GM18505 (cell line): ENCODE measurements around the gene NRF1.

Source experiments
- ATAC-seq: cut with Tn5 transposase; IDR thresholded peaks from one replicate; pipeline ENCODE4 v1.9.1; 2021; ENCODE audit not compliant: unreplicated experiment
- POLR2A ChIP-seq: IDR thresholded peaks from 4 replicates; pipeline ENCODE4 v1.6.1; 2011; ENCODE audit warnings: borderline replicate concordance; ENCODE audit not compliant: insufficient read depth, insufficient read length; ENCODE audit errors: extremely low read depth

The NRF1 gene

GRCh38 chr7:129728875-129729467, 117.5 kb downstream of the NRF1 start:
- no peak for ATAC-seq
- TF ChIP-seq POLR2A = no peak

DNA sequence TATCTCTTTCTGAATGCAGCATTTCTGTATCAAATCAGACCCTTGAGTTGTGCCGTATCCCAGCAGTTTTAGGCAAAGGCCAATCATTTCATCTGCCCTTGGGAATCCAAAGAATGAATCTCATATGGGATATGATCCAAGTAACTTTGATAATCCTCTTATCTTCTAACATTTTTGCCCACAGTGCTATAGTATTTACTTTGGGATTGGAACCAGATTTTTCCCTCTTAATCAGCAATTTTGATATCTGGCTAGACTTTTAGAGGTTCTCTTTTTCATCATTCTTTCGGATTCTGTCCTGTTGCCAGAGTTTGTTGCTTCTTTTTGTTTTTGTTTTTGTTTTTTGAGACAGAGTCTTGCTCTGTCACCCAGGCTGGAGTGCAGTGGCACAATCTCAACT, 118.0 kb downstream of the NRF1 start:
- no peak for ATAC-seq
- no peak for TF ChIP-seq POLR2A

DNA sequence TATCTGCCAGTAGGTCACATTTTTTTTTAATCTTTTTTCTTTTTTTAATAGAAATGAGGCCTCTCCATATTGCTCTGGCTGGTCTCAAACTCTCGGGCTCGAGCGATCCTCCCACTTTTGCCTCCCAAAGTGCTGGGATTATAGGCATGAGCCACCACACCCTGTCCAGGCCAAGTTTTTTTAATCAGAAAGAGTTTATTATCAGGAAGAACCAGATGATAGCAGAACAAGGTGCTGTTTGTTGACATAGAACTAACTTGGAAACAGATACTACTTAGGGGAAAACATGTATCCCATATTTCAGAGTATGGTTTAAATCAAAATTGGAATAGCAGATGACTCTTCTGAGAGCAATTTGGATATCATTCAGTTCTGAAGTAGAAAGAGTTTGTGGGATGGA, 118.6 kb downstream of the NRF1 start:
- no peak for TF ChIP-seq POLR2A
- no peak for ATAC-seq

- TF ChIP-seq POLR2A = no peak
Observed at GRCh38 chr7:129734400-129734799, 122.9 kb downstream of the NRF1 start.

GRCh38 chr7:129739427-129739826, 127.9 kb downstream of the NRF1 start:
- ATAC-seq = no peak
- TF ChIP-seq POLR2A = no peak

More at GRCh38 chr7:129734400-129734799, 122.9 kb downstream of the NRF1 start:
- ATAC-seq = no peak

DNA sequence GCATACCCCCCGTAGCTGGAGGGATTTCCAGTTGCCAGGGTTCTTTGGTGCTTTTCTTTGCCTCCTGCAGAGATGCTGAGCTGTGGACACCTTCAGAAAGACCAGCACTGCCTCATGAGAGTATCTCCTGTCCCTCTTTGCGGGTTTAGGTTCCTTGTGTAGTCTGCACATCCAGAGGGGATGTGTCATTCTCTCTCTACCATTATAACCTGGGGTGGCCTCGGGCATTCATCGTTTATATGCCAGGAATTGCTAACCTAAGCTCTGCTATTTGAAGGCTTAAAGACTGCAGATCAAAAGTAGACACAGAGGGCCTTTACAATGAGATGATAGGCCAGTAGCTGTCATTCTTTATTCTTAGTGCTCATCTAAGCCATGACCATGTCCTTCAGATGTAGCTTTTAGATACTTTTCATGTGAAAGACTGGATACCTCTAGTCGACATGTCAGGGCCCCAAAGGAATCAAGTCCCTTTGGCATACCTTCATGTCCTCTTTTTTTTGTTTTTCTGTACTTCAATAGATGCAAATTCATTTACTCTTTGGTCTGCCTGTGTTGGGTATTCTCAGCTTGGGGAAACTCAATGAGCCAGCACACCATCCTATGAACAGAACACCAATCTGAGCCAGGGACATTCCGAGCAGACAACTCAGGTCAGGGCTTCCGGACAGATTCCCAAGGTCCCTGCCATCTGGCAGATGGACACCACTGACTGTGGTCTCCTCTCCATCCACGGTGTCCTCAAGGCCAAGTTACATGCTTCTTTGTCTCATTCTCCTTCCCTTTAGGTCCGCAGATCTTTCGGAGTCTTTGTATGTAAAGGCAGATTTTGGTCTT, 129.3 kb downstream of the NRF1 start:
- no peak for ATAC-seq

DNA sequence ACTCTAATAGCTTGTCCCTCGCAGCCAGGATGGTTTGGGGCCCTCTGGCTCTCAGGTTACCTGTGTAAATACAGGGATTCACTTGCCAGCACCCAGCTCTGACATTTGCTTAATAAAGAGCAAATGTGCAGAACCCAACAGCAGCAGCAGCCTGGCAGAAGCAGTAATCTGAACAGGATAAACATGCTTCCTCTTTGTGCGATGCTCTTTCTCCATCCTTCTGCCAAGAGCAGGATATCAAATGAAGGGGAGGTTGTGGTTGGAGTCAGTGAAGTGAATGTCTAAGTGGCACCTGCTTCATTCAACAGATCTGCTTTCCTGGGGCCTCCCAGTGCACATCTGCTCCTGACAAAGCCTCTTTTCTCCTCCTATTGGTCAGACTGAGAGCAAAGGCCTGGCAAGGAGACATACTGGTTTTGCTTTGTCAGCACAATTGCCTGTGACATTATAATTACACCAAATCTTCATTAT, 130.3 kb downstream of the NRF1 start:
- no peak for ATAC-seq
- no peak for TF ChIP-seq POLR2A

More for the DNA sequence above, 129.3 kb downstream of the NRF1 start:
- TF ChIP-seq POLR2A = no peak

- ATAC-seq = no peak
- no peak for TF ChIP-seq POLR2A
Observed at GRCh38 chr7:129742256-129742655, 130.7 kb downstream of the NRF1 start.

DNA sequence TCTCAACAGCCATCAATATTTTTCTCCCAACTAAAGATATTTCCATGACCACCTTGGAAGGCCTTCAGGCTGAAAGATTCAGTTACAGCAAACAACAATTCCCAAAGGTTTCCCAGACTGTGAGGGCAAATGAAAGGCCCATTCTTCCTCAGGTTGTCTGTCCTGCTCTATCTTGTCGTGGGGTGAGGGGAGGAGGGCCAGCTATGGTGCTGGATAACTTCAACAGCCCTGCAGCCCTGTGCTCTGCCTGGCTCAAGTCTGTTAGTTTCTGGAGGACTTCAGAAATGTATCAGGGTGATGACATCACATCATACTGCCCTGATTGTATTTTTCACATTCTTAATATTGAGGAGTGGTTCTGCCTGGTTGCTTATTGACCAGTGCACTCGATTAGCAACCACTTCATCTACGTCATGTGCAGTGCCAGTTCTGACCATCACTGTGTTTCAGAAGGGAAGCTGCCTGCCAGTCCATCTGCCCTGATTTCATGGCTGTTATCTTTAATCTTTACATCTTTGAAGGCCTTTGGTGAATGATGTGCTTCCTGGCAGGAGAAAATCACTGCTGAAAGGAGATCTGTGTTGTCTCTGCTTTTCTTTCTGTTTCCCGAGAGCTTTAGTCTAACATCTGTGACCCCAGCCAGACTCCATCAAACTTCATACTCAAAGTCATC, 135.5 kb downstream of the NRF1 start:
- ATAC-seq = no peak
- TF ChIP-seq POLR2A = no peak

- no peak for TF ChIP-seq POLR2A
- ATAC-seq = no peak
Observed at GRCh38 chr7:129748356-129749109, 137.0 kb downstream of the NRF1 start.

DNA sequence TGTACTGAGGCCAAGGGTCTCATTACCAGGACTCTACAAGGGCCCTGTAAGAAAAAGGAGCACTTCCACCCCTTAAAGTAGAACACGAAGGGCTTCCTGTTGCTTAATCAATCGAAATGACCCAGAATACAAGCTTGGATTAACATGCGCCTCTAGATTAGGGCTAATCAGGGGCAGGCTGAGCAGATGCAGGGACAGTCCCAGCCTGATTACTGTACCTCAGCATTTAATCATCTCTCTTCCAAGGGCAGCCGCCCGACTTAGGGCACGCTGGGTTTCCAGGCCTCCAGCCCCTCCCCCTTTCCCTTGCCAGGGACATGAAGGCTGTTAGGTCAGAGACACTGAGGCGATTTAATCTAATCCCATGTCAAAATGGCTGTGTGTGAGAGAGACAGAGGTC, 138.6 kb downstream of the NRF1 start:
- TF ChIP-seq POLR2A = no peak
- ATAC-seq = no peak

DNA sequence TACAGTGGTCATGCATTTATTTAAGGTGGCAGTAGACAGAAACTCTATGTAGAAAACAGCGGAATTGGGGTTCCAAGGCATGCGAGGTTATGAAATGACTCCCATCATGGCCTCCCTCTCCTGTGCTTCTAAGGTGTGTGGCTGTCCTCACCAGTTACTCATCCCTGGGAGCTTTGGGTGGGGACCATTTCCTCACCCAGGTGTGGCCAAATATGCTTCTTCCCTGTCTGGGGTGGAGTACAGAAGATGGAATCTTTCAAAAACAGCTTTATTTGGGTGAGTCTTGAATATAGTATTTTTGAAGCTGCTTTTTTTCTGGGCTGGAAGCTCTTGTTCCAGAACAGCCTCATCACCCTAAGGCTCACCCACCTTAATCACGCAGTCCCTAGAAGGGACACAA, 139.0 kb downstream of the NRF1 start:
- ATAC-seq = no peak
- TF ChIP-seq POLR2A = no peak

DNA sequence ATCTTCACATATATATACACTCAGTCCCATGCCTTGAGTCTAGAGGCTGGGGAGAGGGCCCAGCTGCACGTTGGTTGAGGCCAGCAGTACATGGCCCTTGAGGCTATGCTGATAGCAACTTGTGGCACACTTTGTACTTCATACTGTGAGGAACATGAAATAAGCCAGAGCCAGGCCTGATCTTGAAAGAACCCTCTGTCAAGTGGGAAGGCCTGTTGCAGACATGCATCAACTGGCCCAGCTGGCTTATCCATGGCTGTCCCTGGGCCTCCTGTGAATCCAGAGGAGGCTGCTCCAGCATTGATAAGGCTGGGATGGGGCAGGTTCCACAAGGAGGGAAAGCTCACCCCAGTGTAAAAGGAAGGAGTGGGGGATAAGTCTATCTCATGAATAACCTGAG, 140.4 kb downstream of the NRF1 start:
- no peak for ATAC-seq
- TF ChIP-seq POLR2A = no peak
